GM18507 (cell line): ENCODE data around the gene ZEB1.

Source experiments
- DNase-seq: peaks from one replicate; pipeline ENCODE4 v3.0.0; 2011; ENCODE audit warnings: low read depth; ENCODE audit not compliant: insufficient read length; ENCODE audit errors: extremely low spot score
- FAIRE-seq: peaks from 2 replicates; lab custom pipeline; 2011; peaks lifted over from hg19 to GRCh38; lab: Jason Lieb, UNC

ZEB1 gene

DNA sequence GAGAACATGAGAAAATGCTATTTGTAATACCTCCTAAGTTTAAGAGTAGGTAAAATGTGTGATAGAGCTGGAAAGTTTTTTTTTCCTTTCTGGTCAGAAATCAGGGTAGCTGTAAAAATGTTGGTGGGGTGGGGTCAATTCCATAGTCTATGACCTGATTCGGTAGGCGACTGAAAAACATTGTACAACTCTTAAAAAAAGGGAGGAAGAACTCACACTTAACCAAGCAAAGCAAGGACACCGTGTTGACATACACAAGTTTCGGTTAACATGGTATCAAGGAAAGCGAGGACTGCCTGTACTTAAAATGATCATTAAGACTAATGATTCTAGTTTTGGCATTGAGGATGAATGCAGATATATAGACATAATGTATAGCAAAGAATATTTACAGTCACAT is 1.8 kb upstream of the ZEB1 start:
- no peak for DNase-seq
- peak; percentile 29 for FAIRE-seq

GRCh38 chr10:31317652-31318381 is 1.2 kb upstream of the ZEB1 start:
- DNase-seq, result no peak
- FAIRE-seq, result peak; percentile 97

GRCh38 chr10:31318382-31318853 is 598 bp upstream of the ZEB1 start:
- DNase-seq, result peak; percentile 81
- FAIRE-seq, result no peak

DNA sequence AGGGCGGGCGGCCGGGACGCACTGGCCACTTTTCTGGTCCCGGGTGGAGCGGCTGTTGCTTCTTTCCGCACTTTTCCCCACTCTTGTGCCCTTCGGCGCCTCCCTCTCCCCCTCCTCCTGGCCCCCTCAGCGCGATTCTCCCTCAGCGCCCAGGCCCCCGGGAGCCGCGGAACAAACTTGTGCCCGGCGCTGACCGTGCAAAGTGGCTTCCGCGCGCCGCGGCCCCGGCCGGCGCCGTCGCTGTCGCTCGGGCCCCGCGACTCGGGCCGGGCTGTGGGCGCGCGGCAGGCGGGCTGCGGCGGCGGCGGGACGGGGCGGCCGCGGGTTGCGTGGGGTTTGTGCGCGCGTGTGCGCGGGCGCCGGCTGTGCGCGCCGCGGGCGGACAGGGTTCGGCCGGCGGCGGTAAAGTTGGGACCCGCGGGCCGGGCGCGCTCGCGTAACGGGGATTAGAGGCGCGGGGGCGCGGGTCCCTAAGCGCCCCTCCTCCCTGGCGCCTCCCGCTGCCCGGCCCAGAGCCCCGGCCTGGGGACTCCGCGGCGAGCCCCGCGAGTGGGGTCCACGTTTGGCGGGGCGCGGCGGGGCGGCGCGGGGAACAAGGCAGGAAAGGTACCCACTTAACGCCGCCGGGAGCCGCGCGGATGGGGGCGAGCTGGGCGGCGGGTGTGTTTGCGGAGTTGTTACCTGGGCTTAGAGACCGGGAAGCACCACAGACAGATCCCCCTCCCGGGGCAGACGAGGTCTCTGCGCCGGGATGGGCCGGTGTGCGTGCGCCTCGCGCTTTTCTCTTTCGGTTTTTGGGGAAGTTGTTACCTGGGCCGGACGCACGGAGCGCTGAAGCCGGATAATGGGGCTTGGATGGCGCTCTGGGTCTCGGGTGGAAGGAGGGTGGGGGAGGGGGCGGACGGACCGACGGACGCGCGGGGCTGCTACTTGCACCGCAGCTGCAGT is 860 bp downstream of the ZEB1 start:
- no peak for DNase-seq
- peak; percentile 58 for FAIRE-seq

GRCh38 chr10:31320550-31321211 is 1.7 kb downstream of the ZEB1 start:
- FAIRE-seq (peak; percentile 48), DNase-seq (no peak)

- FAIRE-seq (peak; percentile 71), DNase-seq (no peak)
These were observed 2.5 kb downstream of the ZEB1 start for GRCh38 chr10:31321396-31321941.

- no peak for DNase-seq
These were observed 3.6 kb downstream of the ZEB1 start for GRCh38 chr10:31322647-31323046.

DNA sequence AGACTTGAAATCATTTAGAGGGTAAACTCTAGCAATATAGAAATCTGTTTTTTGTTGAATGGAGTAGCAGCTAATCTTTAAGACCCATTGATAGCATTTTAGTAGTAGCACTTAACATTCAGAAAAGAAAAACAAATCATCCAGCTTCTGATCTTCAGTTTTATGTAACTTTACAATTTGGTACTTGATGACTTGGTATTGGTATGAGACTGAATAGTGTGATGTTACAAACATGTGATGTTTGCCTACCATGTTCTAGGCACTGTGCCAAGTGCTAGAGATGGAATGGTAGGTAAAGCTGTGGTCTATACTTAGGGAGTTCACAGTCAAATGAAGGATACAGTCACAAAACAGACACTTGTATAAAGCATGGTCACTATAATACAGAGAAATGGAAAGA is 21.3 kb downstream of the ZEB1 start:
- DNase-seq (no peak), FAIRE-seq (no peak)

More at GRCh38 chr10:31322647-31323046, 3.6 kb downstream of the ZEB1 start:
- FAIRE-seq, result peak; percentile 72

- no peak for DNase-seq
- FAIRE-seq, result peak; percentile 60
These were observed 22.5 kb downstream of the ZEB1 start for GRCh38 chr10:31341552-31341951.

DNA sequence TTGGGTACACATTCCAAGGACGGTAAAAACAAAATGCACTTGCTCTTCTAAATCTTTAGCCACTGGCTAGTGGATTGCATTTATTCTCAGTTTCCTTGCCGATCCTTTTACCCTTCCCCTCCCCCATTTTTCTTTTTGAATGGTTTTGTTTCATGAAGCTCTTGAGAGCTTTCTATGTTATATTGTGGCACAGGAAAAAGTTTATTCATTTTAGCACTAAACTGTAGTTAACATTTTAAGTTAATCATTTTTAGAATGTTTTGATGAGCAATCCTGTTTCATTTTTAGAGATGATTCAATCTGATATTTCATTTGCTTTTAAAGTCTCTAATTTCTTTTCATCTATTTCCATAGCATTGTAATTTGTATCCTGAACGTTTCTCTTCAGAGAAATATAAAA is 24.0 kb downstream of the ZEB1 start:
- FAIRE-seq (peak; percentile 64), DNase-seq (no peak)

- no peak for DNase-seq
- no peak for FAIRE-seq
These were observed 24.5 kb downstream of the ZEB1 start for GRCh38 chr10:31343551-31343950.

DNA sequence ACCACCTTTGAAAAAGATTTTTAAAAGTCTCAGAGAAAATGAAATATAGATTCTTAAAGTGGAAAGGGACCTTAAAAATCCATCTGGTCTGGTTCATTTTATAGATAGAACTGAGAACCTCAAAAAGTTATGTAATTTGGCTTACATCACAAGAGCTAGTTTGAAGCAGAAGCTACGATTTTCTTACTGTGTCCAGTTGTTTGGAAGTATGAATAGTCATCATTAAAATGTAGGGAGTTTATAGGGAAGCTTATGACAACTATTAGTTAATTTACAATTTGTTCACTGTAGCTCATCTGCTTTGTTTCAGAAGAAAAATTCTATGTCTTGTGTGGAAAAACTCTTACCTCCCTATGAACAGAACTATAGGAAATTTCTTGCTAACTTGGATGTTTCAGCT is 26.9 kb downstream of the ZEB1 start:
- FAIRE-seq (no peak), DNase-seq (no peak)

DNA sequence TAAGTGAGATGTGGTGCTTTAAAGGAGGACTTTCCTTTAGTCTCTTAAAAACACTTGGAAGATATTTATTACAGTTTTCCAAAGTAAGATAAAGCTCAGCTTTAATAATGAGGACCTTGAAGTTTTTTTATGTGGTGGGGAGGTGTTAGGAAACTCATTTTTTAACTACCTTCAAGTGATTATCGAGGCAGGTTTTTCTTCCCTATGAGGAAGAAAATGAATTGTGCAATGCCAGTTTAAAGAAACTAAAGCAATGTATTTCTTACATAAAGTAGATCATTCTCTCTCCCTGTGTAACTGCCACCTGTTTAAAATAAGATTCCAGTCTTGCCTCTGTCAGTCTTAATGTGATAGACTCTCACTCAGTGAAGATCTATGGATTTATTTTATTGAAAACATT is 27.9 kb downstream of the ZEB1 start:
- DNase-seq (no peak), FAIRE-seq (peak; percentile 31)

GRCh38 chr10:31347705-31348104 is 28.7 kb downstream of the ZEB1 start:
- FAIRE-seq, result peak; percentile 53
- no peak for DNase-seq

GRCh38 chr10:31350891-31351290 is 31.9 kb downstream of the ZEB1 start:
- no peak for FAIRE-seq

GRCh38 chr10:31352436-31353226 is 33.6 kb downstream of the ZEB1 start:
- FAIRE-seq (peak; percentile 29), DNase-seq (no peak)

More at GRCh38 chr10:31350891-31351290, 31.9 kb downstream of the ZEB1 start:
- no peak for DNase-seq

GRCh38 chr10:31353574-31353973 is 34.6 kb downstream of the ZEB1 start:
- peak; percentile 86 for FAIRE-seq
- DNase-seq, result peak; percentile 17

GRCh38 chr10:31358688-31359330 is 39.8 kb downstream of the ZEB1 start:
- DNase-seq, result no peak
- FAIRE-seq, result no peak
